Measurements from ENCODE around the gene HDAC4.

GRCh38 chr2:239065537-239065936 lies 335.3 kb downstream of the HDAC4 start:
- no peak for TF ChIP-seq CTCF (IDR thresholded peaks at IDR 0.05)
- TF ChIP-seq POLR2AphosphoS5 (IDR thresholded peaks at IDR 0.05): no peak
- TF ChIP-seq POLR2A (IDR thresholded peaks at IDR 0.05): no peak
- no peak for TF ChIP-seq EP300 (IDR thresholded peaks at IDR 0.05)

All from stomach (tissue), 4 donors.